GM20000 (cell line): Measurements from ENCODE around the gene MCFD2.

Experiments used
- DNase-seq: peaks from one replicate; pipeline ENCODE4 v3.0.0; 2012; ENCODE audit warnings: low spot score
- CTCF ChIP-seq: IDR thresholded peaks from 2 replicates; pipeline ENCODE4 v1.5.1; 2012; ENCODE audit warnings: mild to moderate bottlenecking, control low read depth; ENCODE audit errors: extremely low read depth, missing control alignments

Gene MCFD2

DNA sequence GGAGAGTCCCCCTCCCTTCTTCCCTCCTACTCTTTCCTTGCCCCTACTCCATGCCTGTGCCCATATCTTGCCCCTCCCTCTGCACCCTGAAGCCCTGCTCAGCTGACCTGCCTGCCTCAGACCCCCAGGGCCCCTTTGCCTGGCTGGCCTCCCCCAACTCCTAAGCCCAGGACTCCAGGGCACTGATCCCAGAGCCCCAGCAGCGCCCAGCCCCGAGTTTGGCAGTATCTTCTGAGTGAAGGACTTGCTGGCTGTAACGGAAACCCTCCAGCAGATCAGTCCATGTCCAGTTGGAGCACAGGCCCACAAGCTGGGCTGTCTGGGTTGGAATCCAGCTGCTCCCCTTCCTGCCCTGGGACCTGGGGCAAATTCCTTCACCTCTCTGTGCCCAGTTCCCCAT lies 46.0 kb downstream of the MCFD2 start:
- TF ChIP-seq CTCF = no peak
- DNase-seq = no peak

DNA sequence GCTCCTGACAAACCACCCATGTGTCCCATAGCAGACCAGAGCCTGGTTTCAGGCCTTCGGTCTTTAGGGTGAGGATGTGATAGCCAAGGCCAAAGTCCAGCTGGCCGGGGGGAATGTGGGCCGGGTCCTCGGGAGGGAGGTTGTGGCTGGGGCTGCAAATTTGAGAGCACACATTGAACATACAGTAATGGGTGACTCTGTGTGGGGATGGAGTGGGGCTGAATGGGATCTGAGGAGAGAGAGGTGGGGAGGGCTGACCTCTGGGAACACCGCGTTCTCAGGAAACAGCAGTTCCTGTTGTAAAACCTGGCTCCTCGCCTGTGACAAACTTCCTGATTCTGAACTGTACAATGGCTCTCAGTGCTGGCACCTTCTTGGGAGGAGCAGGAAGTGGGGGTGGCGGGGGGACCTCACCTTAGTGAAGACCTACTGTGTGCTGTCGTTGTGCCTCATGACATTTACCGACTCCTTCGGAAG lies 48.8 kb downstream of the MCFD2 start:
- DNase-seq = no peak
- no peak for TF ChIP-seq CTCF

- TF ChIP-seq CTCF = no peak
- DNase-seq = no peak
These were observed 50.2 kb downstream of the MCFD2 start for GRCh38 chr2:46865181-46865970.

DNA sequence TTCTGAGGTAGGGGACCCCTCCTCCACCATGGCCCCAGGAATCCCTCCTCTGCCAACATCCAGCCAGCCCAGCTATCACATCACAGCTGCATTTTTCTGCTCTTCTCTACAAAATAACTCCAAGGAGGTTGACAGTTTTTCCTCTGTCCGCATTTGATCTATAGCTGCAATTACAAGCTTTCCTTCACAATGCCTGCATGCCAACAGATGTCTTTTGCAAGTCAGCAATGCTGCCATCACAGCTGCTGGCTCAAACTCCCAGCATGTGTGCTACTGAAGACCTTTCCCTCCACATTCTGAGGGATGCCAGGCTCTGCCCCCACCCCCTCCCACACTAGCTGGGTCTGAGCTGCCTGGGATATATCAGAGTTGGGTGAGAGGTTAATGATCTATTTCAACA lies 51.7 kb downstream of the MCFD2 start:
- TF ChIP-seq CTCF = no peak
- no peak for DNase-seq

DNA sequence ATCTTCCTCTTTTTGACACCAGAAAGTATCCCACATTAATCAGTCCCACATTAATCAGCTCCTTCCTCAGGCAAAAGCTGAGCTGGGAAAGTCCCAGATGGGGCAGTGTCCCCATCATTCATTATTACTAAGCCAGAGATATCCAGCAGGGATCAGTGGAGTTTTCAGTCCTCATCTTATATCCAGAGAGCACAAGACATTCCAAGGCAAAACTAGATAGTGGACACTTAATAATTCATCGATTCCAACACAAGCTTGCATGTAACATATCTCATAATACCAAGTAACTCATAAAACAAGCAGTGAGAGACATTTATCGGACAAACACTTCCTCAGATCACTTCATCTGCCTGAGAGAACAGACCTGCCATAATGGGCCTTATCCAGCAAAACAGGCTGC lies 53.1 kb downstream of the MCFD2 start:
- DNase-seq = no peak
- TF ChIP-seq CTCF = no peak

DNA sequence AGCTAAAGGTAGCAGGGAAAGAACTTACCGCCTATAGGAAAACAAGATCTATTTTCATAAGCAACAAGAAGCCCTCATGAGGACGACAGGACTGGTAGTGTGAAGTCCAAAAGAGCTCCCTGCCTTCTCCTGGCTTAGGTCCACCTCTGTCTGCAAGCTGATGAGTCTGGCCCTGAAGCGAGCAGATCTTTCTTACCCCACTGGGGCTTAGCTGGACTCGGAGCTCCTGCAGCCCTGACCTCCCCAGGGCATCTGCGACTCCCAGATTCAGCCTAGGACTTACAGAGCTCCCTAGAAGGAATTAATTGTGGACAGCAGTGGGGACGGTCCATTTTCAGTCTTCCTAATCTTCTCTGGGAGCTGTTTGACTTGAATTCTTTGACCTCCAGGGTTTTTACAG lies 53.7 kb downstream of the MCFD2 start:
- no peak for DNase-seq
- no peak for TF ChIP-seq CTCF

DNA sequence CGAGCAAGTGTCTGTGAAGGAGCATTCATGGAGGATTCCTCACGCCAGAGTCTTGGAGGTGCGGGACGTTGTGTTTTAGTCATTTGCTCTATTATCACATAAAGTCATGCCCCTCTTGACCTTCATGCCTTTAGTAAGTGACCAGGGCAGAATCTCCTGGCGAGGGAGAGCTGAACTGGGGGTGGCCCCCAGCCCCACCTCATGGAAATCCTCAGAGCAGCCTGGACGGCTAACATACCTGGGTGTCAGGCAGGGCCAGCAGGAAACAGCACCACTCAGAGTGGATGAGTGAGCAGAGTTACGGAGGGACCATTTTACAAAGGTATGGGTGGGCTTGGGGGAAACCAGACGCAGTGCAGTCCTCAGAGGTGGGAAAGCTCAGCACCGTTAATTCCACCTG lies 56.1 kb downstream of the MCFD2 start:
- no peak for DNase-seq
- TF ChIP-seq CTCF = no peak
